Kidney (tissue), 14 donors: ENCODE results near the gene CBLN3. TPM values are rescaled to one million over a fixed set of nuclear protein-coding genes. Genes with fewer than 3 reads are reported as not detected.

Source experiments
- DNase-seq, 5 donors: peaks; one replicate each; pipeline ENCODE4 v3.0.0-alpha.2; 2013 to 2020
- FAIRE-seq: peaks from 2 replicates; lab custom pipeline; 2012; peaks lifted over from hg19 to GRCh38; lab: Jason Lieb, UNC
- H3K27ac ChIP-seq, 2 donors: one replicate each; pipeline ENCODE4 v1.7.0; 2013; ENCODE audit warnings: low read depth in 2 of 2, low read length in 2 of 2, inconsistent platforms in 1 of 2
- H3K27me3 ChIP-seq: one replicate; pipeline ENCODE4 v1.7.1; 2013; ENCODE audit warnings: low read length, inconsistent platforms; ENCODE audit not compliant: control insufficient read depth, insufficient read depth
- H3K36me3 ChIP-seq, 3 donors: one replicate each; pipeline versions ENCODE4 v1.7.0 to v1.7.1; 2013; ENCODE audit warnings: low read length in 3 of 3, control low read depth in 1 of 3, inconsistent platforms in 1 of 3; ENCODE audit not compliant: insufficient read depth in 3 of 3, control insufficient read depth in 2 of 3
- H3K4me1 ChIP-seq, 3 donors: one replicate each; pipeline versions ENCODE4 v1.7.0 to v1.7.1; 2013; ENCODE audit warnings: low read length in 3 of 3, inconsistent platforms in 1 of 3, low read depth in 1 of 3; ENCODE audit not compliant: control insufficient read depth in 2 of 3, insufficient read depth in 2 of 3
- H3K4me3 ChIP-seq, 3 donors: one replicate each; pipeline versions ENCODE4 v1.7.0 to v1.8.1; 2013; ENCODE audit warnings: low read length in 3 of 3, control low read depth in 1 of 3, inconsistent platforms in 1 of 3
- H3K9ac ChIP-seq, 3 donors: one replicate each; pipeline versions ENCODE4 v1.7.0 to v1.7.1; 2013; ENCODE audit warnings: low read length in 3 of 3, control low read depth in 1 of 3, inconsistent platforms in 1 of 3
- H3K9me3 ChIP-seq, 3 donors: one replicate each; pipeline versions ENCODE4 v1.7.0 to v1.7.1; 2013; ENCODE audit warnings: low read length in 3 of 3, control low read depth in 1 of 3, inconsistent platforms in 1 of 3; ENCODE audit not compliant: control insufficient read depth in 2 of 3, insufficient read depth in 1 of 3
- CTCF ChIP-seq: IDR thresholded peaks from 3 replicates; pipeline ENCODE4 v1.5.1; 2012; ENCODE audit warnings: mild to moderate bottlenecking, moderate library complexity, borderline replicate concordance; ENCODE audit not compliant: insufficient read depth; ENCODE audit errors: extremely low read depth
- intact Hi-C: fragments of 100-400 bp; cut with DNase I; formaldehyde crosslinking; loops from one replicate; pipeline ENCODE4 v1.11.1; 2022
- polyA plus RNA-seq: library from polyadenylated mRNA; stranded (reverse); fragments of 350-450 nt; fragmentation: Illumina TruSeq; extraction: RNeasy Lipid Tissue Mini Kit (QIAGEN cat#74804); gene quantifications from one replicate; pipeline ENCODE4 v1.2.3, GENCODE V29; 2014; ENCODE audit warnings: low read depth, low replicate concordance; ENCODE audit not compliant: insufficient read depth
- total RNA-seq: library from RNA; stranded (reverse); fragmentation: NEBNext Ultra II Directional; extraction: Animal tissue kit (Norgen Biotek cat#: 25700); gene quantifications from one replicate; pipeline ENCODE4 v1.2.1, GENCODE V29; 2021
- donor health status: control.
- donor health status: control.
- donor health status: control.
- donor health status: control.
- donor health status: control.
- donor health status: DM: yes; HTN: yes; CAD: no.
- donor health status: Normal renal cell carcinoma (clear cell type).

The CBLN3 gene
- total and polyA plus RNA-seq, 2 donors from 2014 or later, result 1.3 to 2.6 TPM

- intact Hi-C loops, result no loop called here
- DNase-seq (peak in 3 of 5 donors; percentile 53 to 84 (median 82)), FAIRE-seq (no peak)
- Histone ChIP-seq H3K4me3 (no peak overlapping the region), H3K27ac (no peak overlapping the region), H3K36me3 (no peaks in the 10 kb centered on the region), H3K9ac (no peak overlapping the region), H3K9me3 (no peaks in the 10 kb centered on the region), H3K27me3 (no peaks in the 10 kb centered on the region), H3K4me1 (peaks cover 0 to 5% (median 0%) of the 10 kb centered on the region in 3 donors)
- TF ChIP-seq CTCF, result no peak
These were observed 37.0 kb downstream of the CBLN3 start for GRCh38 chr14:24392325-24393091.

- no peak for TF ChIP-seq CTCF
- Histone ChIP-seq H3K27ac (no peak overlapping the region), H3K4me1 (peaks cover 0 to 4% (median 0%) of the 10 kb centered on the region in 3 donors), H3K4me3 (no peak overlapping the region), H3K36me3 (no peaks in the 10 kb centered on the region), H3K9ac (no peak overlapping the region), H3K9me3 (no peaks in the 10 kb centered on the region), H3K27me3 (no peaks in the 10 kb centered on the region)
- no peak for FAIRE-seq
- intact Hi-C loops, result no loop called here
- DNase-seq, result no peak
These were observed 38.6 kb downstream of the CBLN3 start for GRCh38 chr14:24390701-24391468.

GRCh38 chr14:24389226-24389848 lies 40.1 kb downstream of the CBLN3 start:
- TF ChIP-seq CTCF, result no peak
- Histone ChIP-seq H3K36me3 (no peaks in the 10 kb centered on the region), H3K4me3 (no peak overlapping the region), H3K9ac (no peak overlapping the region), H3K27me3 (no peaks in the 10 kb centered on the region), H3K27ac (no peak overlapping the region), H3K9me3 (no peaks in the 10 kb centered on the region), H3K4me1 (peaks cover 0 to 4% (median 0%) of the 10 kb centered on the region in 3 donors)
- intact Hi-C loops, result no loop called here
- DNase-seq (peak in 1 of 5 donors; percentile 56), FAIRE-seq (no peak)
